ENCODE data around the gene CAMK1D.
"Not testable (repeated sequence)": the region's sequence is repeated elsewhere in the genome, so short reads cannot be mapped to it uniquely, and the experiment has no call there.

The CAMK1D gene

DNA sequence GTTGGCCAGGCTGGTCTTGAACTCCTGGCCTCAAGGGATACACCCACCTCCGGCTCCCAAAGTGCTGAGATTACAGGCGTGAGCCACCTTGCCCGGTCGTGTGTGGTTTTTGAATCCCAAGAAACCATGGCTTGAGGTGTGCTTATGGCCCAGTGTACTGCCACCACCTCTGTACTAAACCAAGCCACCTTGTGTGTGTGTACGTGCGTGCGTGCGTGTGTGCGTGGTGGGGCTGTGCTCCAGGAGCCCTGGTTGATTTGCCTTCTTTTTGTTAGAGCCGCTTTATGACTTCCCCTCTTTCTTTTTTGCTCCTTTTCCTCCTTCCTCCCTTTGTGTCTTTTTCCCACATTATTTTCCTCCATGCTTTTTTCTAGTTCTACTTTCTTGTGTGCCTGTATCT is 121.4 kb downstream of the CAMK1D start:
- no peak for DNase-seq

DNA sequence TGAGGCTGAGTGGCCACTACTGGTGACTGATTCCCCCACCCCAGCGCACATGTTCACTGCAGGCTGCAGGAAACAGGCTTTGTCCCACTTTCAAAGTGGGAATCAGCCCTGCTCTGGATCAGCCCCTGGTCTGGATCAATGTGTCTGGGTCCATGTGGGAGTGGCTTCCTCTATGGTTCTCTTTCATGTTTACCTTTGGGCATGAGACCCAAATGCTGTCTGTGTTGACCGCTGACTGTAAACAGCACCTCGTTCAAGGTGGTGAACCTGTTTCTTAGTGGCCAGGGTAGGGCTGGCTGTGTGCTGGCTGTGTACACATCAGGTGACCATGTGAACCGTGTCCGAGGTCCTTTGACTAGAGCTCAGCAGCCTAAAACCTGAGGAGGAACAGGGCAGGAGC is 121.8 kb downstream of the CAMK1D start:
- DNase-seq: no peak

DNA sequence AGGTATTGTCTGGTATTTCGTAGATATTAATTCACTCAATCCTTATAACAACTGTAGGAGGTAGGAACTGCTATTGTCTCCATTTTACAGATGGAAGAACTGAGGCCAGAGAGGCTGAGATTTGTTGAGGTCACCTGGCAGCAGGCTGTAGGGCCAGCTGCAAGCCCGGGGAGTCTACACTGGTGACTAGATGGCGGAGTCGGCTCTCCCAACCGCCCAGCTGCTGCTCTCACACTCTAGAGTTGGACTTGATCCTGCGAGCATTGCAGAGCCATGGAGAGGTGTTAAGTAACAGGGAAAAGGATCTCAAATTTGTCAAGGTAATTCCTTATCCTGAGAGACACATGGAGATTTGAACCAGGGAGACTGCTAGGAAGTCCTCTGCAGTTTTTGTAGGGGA is 124.1 kb downstream of the CAMK1D start:
- DNase-seq: no peak

DNA sequence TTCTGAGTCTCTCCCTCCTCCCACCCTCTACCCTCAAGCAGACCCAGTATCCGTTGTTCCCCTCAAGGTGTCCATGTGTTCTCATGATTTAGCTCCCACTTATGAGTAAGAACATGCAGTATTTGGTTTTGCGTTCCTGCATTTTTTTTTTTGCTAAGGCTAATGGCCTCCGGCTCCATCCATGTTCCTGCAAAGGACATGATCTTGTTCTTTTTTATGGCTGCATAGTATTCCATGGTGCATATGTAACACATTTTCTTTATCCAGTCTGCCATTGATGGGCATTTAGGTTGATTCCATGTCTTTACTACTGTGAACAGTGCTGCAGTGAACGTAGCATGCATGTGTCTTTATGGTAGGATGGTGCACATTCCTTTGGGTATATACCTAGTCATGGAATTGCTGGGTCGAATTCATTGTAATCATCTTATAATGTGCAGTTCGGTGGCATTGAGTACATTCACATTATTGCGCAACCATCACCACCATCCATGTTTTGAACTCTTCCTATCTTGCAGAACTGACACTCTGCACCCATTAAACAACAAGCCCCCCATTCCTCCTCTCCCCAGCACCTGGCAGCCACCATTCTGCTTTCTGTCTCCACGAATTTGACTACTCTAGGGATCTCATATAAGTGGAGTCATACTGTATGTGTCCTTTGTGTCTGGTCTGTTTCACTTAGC is 125.5 kb downstream of the CAMK1D start:
- no peak for DNase-seq

DNA sequence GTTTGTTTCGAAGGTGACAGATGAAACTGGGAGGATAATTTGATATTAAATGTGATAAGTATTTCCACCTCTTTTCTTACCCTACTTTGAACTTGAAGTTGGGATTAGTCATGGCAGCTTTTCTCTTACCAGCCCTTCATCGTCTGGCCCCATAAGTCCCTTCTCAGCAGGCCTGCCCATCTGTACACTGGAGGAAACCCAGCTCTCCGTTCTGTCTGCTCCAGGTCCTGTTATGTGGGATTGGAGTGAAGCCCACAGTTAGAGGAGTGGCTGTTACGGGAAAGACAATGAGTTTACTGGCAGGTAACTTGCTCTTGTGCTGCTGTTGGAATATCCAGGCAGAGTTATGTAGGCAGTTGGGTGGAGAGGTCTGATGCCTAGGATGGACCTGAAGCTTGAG is 127.3 kb downstream of the CAMK1D start:
- DNase-seq: no peak

DNA sequence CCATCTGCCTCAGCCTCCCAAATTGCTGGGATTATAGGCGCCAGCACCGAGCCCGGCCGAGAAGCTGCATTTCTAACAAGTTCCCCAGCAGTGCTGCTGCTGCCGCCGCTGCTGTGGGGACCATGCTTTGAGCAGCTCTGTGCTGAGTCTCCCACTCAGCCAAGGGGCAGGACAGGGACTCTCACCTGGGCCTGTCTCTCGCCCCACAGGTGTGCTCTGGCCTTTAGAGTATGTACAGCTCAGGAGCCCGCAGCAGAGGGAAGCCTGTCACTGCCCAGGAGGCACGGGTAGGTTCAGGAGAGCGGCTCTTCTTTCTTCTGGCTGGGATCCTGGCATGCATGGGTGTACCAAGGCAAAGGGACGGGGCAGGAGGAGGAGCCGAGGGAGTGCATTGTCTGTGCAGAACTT is 130.1 kb downstream of the CAMK1D start:
- DNase-seq: no peak

DNA sequence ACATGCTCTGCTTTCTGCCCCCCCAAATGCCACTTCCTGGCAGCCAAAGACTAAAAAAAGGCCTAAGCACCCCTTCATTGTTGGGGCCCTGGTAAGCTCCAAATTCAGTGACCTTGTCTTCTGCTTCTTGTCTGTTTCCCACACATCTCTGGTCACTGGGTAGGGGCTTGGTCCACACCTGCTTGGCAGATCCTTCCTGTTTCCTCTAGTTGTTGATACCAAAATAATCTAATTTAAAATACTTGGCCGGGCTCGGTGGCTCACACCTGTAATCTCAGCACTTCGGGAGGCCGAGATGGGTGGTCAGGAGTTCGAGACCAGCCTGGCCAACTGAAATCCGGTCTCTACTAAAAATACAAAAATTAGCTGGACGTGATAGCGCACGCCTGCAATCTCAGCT is 130.6 kb downstream of the CAMK1D start:
- DNase-seq: no peak

DNA sequence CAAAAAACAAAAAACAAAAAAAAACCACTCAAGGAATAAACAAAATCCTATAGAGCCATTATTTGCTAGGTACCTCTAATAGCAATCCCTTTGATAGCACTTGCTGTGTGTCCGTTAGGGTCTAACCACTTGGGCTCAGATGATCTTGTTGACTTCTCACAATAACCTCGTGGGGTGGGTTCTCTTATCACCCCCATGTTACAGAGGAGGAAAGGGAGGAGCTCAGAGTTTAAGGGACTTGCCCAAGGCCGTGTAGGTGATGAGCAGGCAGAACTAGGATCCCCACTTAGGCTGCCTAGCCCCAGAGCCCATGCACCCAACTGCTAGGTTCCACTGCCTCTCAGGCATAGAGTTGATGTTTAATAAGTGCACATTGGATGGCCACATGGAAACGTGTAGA is 131.1 kb downstream of the CAMK1D start:
- no peak for DNase-seq

DNA sequence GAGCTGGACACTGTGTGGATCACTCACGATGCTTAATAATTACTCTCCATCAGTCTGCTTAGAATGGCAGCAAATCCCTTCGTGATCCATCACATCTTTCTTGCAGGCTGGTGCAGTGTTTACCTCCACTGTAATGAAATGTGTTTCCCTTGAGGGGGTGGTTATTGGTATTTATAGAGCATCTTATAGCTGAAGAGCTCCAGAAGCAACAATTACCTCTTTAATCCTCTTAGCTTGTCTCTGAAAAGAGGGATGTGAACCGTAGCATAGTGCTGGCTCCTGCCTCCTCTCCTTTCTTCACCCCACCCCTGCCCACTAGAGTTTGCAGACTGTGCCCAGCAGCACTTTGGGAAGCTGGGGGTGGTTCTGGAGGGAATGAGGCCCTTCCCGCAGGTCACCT is 132.6 kb downstream of the CAMK1D start:
- no peak for DNase-seq

DNA sequence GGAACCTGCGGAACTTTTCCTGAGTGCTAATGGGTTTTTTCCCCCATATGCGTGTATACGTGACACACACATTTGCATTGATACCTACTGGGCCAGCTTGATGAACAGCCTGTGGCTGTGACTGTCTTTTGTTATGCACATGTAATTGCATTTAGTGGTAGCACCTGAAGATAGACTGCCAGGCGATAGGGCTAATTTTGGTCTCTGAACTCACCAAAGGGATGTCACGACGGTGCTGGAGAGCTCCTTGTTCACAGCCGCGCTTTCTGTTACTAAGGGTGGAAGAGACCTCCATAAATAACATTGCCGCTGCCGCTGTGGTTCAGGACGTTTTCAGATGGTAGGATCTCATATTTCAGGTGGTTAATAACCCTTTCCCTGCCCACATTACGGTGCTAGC is 133.2 kb downstream of the CAMK1D start:
- no peak for DNase-seq

DNA sequence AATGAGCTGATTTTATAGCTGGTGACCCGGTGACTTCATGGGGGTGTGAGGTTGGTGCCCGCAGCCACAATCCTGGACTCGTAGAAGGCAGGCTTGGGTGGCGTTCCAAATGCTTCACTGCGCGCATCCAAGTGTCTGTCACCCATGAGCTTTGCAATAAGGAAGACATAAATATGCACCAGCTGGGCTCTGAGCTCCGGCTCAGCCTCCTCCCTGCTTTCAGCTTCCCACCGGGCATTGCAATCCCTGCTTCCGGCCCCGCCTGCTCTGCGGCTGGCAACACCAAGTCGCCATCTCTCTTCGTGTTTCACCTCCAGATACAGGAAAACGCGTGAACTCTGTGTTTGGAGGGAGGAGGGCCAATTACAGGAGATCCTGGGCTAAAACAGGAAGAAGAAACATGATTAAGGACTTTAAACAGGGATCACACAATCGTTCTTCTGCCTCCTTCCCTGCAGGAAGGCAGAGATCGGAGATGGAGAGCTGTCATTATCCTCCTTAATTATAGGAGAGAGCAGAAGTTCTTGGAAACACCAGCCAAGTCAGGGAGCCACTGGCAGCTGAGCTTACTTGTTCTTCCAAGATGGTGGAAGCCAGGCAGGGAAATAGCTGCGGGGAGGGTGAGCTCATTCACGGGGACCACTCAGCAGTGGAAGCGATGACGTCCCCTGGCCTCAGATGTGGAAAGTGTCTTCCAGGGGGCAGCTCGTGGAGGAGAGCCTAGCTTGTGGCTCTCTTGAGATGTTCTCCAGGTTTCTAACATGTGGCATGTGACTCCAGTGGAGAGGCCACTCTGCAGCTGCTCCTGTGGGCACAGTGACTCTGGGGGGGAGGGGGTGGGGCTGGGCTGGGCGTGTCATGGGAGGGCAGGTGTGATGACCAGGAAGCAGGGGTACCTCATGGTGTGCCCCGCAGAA is 134.9 kb downstream of the CAMK1D start:
- DNase-seq: peak; percentile 34

DNA sequence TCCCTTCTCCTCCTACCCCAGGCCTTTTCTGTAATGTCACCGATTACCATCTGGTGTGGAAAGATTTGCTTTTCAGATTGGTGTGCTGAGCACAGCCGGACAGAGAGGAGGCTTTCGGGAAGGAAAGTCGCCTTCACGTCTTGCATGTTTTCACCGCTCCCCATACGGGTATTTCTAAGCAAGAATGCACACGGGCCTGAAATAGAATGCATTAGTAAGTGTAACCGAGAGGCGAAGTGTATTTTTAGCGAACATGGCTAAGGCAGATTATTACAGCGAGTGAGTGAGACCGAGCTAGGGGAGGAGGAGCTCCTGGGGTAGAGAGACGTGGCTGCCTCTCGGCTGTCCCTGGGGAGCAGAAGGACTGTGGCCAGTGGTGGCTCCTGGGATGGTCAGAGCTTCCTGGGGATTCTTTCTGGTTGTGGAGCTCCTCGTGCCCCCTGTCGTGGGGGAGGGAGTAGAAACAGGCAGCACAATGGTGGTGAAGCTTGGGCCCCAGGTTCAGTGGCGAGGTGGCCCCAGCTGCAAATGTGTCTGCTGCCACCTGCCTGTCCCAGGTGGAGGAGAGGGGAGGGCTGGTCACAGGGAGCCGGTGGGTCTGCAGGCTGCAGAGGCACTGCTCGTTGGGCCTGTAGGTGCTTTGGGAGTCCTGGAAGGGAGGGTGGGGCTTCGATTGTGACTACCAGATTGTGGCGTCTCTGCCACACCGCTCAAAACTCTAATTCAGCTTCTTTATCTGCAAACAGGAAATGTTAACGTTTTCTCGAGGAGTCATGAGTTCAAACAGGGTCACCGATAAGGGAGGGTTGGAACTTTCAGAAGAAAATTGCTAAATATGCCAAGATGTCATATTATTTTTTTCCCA is 135.8 kb downstream of the CAMK1D start:
- DNase-seq: no peak

DNA sequence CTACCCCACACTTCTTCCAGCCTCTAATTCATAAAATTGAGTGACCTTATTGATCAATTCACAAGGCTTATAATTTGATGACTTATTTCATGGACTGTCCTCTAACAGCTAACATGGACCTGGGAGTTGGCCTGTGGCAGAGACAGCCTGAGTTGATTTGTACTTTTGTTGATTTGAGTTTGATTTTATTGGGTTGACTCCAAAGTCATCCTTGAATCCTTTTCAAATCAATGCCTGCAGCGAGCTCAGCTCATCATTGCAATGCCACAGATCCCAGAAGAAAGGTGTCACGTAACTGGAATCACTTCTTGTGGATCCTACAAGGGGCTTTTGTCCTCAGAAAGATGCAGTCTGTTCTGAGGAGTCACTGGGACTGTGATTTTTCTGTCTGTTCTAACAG is 138.0 kb downstream of the CAMK1D start:
- no peak for DNase-seq

DNA sequence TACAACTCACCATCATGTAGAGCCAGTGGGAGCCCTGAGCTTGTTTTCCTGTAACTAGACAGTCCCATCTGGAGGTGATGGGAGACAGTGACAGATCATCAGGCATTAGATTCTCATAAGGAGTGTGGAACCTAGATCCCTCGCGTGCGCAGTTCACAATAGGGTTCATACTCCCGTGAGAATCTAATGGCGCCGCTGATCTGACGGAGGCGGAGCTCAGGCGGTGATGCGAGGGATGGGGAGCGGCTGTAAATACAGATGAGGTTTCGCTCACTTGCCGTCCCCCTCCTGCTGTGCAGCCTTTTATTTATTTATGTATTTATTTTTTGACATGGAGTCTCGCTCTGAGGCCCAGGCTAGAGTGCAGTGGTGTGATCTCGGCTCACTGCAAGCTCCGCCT is 139.3 kb downstream of the CAMK1D start:
- no peak for DNase-seq

DNA sequence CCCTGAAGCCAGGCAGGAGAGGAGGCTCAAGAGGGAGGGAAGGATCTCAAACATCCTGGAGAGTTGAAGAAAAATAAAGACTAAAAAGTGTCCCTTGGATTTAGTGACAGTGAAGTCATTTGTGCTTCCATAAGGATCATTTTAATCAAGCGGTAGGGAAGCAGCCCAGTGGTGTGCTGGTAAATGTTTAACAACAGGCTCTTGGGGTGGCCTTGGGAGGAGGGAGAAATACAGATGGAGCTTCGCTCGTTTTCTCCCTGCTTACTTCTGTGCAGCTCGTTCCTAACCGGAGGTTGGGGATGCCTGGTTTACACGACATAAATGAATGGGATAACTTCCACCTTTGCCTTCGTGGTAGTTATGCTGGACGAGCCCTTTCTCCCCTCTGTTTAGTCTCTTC is 140.0 kb downstream of the CAMK1D start:
- no peak for DNase-seq

DNA sequence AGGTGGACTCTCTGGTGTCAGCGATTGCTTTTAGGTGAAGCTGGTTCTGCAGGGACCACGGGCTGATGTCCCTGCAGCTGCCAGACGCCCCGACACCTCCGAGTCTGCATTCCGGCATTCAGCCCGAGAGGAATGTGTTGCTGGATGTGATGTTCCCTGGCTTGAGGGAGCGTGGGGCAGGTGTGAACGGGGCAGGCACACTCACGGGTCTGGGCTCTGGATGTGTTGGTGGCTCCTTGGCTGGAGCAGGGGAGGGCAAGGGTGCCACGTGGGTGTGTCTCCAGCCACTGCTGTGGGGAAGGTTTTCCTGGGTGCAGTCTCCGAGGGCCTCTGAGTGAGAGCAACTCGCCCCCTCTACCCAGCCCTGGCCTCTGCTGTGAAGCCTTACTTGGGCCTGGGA is 140.5 kb downstream of the CAMK1D start:
- DNase-seq: no peak

DNA sequence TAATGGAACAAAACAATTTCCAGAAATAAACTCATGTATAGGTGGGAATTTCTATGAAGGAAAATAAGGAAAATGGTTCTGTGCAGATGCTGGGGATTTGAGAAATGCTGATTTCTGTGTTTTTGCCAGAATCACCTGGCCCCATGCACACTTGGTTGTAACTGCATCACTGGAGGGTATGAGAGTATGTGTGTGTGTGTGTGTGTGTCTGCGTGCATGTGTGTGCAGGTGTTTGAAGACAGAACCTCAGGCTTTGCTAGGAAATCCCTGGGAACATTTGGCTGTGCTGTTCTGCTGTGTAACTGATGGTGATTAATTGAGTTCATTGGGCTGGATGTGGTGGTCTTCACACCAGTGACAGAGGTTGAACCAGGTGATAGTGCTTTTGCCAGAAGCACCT is 141.6 kb downstream of the CAMK1D start:
- DNase-seq: no peak

DNA sequence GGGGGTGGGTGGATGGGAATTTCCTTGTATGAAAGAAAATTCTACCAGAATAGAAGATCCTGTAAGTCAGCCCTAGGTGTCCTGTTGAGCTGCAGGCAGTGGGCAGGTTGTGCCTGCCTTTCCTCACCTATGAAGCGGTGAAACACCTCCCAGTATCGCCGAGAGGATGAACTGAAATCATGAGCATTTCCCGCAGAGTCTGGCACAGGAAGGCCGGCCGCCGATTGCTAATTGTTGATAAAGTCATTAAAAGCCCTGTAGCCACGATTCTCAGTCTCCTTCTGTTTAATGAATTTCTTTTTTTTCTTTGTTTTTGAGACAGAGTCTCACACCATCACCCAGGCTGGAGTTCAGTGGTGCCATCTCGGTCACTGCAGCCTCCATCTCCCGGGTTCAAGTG is 142.1 kb downstream of the CAMK1D start:
- no peak for DNase-seq

DNA sequence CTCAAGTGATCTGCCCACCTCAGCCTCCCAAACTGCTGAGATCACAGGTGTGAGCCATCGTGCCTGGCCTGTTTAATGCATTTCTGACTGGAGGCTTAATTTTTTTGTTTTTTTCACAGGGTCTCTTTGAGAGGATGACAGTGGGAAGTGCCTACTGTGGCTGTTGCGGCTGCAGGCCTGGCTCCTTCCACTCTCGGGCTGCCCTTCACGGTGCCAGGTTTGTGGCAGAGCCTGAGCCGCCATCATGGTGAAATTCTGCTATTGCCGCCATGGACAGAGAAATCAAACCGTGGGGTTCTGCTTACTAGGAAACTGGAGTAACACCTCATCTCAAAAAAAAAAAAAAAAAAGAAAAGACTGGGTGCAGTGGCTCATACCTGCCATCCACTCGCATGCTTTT is 142.7 kb downstream of the CAMK1D start:
- no peak for DNase-seq

DNA sequence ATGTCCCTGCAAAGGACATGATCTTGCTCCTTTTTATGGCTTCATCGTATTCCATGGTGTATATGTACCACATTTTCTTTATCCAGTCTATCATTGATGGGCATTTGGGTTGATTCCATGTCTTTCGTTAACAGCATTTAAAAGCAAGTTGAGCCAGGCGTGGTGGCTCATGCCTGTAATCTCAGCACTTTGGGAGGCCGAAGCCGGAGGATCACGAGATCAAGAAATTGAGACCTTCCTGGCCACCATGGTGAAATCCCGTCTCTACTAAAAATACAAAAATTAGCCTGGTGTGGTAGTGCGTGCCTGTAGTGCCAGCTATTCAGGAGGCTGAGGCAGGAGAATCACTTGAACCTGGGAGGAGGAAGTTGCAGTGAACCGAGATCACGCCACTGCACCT is 147.7 kb downstream of the CAMK1D start:
- DNase-seq: not testable (repeated sequence)

DNA sequence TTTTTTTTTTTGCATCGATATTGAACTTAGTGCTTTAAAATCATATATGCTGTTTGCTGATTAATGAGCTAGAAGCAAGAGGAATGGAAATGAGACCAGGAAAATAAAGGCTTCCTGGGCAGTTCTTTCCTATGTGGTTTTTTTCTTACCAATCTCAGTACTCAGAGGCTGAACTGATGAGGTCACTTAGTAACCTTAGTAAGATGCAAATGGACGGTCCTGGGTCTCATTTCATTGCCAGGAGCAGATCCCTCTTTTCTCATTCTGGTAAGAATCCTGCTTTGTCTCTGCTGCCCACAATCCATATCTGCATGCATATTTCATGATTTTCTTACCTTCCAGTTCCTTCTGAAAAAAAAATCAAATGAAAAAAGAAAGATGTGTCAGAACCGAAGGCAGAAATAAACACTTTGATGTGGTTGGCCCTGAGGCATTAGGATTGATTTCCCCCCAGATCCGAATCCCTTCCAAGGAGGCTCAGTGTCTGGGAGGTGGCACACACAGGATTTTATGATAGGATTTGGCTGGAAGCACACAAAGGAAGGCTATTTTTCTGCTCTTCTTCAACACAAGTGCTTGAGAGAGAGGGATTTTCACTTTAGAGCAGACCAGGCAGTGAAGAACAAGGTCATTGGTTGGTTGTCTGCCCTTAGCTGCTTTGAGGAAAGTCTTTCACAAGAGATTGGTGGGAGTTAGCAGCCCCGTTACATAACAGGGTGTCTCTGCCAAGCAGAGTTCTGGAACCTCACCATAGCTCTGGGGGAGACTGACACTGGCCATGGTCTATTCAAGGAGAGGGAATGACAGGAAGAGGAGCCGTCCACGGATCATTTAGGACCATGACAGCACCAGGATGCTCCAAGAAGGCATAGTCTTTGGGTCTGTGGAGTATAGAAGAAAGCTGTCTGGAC is 150.0 kb downstream of the CAMK1D start:
- DNase-seq: no peak

Measured in fibroblast of skin of scalp (primary cell).